ENCODE measurements around the gene TBC1D4.

The TBC1D4 gene, protein sequence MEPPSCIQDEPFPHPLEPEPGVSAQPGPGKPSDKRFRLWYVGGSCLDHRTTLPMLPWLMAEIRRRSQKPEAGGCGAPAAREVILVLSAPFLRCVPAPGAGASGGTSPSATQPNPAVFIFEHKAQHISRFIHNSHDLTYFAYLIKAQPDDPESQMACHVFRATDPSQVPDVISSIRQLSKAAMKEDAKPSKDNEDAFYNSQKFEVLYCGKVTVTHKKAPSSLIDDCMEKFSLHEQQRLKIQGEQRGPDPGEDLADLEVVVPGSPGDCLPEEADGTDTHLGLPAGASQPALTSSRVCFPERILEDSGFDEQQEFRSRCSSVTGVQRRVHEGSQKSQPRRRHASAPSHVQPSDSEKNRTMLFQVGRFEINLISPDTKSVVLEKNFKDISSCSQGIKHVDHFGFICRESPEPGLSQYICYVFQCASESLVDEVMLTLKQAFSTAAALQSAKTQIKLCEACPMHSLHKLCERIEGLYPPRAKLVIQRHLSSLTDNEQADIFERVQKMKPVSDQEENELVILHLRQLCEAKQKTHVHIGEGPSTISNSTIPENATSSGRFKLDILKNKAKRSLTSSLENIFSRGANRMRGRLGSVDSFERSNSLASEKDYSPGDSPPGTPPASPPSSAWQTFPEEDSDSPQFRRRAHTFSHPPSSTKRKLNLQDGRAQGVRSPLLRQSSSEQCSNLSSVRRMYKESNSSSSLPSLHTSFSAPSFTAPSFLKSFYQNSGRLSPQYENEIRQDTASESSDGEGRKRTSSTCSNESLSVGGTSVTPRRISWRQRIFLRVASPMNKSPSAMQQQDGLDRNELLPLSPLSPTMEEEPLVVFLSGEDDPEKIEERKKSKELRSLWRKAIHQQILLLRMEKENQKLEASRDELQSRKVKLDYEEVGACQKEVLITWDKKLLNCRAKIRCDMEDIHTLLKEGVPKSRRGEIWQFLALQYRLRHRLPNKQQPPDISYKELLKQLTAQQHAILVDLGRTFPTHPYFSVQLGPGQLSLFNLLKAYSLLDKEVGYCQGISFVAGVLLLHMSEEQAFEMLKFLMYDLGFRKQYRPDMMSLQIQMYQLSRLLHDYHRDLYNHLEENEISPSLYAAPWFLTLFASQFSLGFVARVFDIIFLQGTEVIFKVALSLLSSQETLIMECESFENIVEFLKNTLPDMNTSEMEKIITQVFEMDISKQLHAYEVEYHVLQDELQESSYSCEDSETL (N-terminal part only)

GRCh38 chr13:75482070-75482819 is at the start of gene TBC1D4:
TBC1D4 (minus strand) TSS chr13:75482169; CDS start chr13:75481767, 402 bp downstream.
- peak; percentile 23 for DNase-seq

DNA sequence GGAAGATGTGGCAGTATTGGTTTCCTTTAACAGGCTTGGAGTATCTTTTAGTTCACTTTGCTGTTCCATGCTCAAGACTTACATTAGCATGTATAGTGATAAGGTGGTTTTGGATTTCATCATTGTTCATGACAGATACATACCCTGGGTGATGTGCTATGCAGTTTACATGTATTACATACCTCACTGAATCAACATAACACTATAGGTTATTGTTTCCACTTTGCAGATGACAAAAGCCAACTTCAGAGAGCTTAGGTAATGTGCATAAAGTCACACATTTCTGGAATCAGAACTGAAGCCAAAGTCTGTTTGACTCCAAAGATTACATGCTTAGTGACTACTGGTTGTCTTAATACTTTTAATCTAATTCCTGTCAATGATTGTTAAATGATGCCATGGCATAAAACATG is 48.6 kb upstream of the TBC1D4 start:
- DNase-seq, result no peak

DNA sequence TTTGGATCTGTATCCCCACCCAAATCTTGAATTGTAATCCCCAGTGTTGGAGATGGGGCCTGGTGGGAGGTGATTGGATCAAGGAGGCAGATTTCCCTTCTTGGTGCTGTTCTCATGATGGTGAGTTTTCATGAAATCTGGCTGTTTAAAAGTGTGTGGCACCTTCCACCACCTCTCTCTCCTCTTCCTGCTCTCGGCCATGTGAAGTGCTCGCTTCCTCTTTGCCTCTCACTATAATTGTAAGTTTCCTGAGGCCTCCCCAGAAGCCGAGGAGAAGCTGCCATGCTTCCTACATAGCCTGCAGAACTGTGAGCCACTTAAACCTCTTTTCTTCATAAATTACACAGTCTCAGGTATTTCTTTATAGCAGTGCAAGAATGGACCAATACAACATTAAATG is 40.0 kb upstream of the TBC1D4 start:
- DNase-seq, result no peak

- DNase-seq, result no peak
Observed at GRCh38 chr13:75518439-75519088, 36.6 kb upstream of the TBC1D4 start.

DNA sequence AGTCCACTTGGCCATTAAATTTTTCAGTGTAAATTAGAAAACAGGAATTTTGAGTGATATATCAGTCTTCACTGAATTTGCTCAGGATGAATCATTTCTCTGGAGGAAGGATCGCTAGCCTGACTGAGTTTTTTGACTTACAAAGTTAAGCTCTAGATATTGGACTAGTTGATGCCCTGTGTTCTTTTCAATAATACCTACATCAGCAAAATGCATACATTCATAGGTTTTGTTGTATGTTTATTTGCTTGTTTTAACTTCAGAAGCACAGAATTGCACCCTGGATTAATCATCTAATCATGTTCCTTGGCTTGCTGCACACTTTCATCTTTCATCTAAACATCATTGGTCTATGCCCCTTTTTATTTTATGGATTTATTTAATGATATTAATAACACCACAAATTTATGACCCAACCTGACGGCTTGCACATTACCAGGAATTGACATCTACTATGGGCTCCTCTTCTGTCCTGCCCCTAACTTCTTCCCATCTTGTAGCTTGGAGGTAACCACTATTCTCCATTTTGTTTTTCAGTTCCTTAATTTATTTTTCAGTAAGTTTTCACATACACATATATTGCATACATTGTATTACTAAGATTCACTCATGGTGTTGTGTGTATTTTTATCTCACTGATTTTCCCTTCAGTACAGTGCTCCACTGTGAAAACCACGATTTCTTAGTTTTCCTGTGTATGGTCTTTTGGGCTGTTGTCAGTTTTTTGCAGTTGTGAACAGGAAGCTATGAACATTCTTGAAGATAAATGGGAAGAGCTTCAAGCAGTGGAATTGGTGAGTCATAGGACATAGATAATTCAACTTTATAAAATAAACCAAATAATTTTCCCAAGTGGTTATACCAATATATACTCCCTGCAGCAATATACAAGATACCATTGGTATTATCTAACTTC is 32.4 kb upstream of the TBC1D4 start:
- DNase-seq, result no peak

DNA sequence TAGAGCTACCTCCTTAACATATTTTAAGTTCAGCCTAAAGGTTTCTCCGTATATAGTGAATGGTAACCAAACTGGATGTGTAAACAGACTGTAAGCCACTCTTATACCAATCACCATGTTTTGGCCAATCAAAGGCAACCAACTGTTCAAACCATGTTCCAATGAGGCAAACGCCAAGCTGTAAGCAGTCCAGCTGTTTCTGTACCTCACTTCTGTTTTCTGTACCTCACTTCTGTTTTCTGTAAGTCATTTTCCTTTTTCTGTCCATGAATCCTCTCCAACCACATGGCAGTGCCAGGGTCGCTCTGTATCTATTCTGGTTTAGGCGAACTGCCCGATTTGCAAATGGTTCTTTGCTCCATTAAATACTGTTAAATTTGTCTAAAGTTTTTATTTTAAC is 31.3 kb upstream of the TBC1D4 start:
- DNase-seq, result no peak

- DNase-seq, result no peak
Observed at GRCh38 chr13:75512253-75512652, 30.3 kb upstream of the TBC1D4 start.

GRCh38 chr13:75511051-75511625 is 29.2 kb upstream of the TBC1D4 start:
- DNase-seq, result no peak

GRCh38 chr13:75508002-75508548 is 26.1 kb upstream of the TBC1D4 start:
- DNase-seq, result no peak

- DNase-seq, result no peak
Observed at GRCh38 chr13:75507027-75508001, 25.3 kb upstream of the TBC1D4 start.

- DNase-seq, result no peak
Observed at GRCh38 chr13:75506018-75506417, 24.0 kb upstream of the TBC1D4 start.

DNA sequence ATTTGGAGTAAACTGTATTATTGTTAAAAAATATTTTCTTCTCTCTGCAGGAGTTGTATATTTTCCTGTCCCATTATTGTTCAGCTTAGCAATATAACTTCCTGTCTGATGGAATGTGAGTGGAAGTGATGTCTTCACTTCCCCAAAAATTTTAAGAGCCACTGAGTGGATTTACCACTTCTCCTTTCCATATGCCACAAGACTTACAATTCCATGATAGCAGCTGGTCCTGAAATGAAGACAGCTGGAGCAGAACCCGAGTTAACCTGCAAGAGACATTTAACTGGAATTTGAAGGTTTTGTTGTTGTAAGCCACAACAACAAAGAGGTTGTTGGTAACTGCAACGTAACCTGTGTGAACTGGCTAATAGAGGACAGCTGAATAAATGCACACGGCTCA is 23.4 kb upstream of the TBC1D4 start:
- DNase-seq, result no peak

DNA sequence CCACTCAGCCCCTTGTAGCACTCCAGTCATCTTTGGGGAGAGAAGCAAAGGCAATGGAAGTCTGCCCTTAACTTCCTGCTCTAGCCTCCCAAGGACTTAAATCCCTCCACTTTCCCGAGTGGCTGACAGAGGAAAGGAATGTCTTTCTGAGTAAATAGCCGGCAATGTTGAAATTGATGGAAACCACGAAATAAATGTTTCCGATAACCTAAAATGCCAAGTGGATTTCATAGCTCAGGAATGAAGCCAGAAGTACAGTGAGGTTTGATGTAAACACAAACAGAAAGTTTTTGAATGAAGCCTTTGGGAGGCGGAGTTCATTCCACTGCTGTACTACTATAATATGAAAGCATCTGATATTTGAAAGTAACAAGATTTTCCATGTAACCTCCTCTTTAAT is 14.0 kb upstream of the TBC1D4 start:
- no peak for DNase-seq

DNA sequence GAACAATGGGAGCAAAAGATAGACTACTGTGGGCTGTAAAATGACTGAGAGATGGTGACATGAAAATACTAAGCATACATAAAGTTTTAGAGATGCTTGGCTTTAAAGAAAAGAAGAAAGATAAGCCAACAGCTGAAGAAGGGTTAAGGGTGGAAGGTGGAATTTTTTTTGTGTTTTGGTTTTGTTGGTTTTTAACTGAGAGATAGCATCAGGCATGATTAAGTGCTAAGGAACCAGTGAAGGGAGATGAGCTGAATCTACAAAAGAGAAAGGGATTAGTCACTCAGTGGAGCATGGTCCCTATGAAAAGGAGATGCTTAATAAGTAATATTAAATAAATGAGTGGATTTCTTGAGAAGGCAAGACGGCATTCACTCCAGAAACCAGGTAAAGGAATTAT is 12.5 kb upstream of the TBC1D4 start:
- DNase-seq, result no peak

GRCh38 chr13:75493156-75493555 is 11.2 kb upstream of the TBC1D4 start:
- DNase-seq, result no peak

DNA sequence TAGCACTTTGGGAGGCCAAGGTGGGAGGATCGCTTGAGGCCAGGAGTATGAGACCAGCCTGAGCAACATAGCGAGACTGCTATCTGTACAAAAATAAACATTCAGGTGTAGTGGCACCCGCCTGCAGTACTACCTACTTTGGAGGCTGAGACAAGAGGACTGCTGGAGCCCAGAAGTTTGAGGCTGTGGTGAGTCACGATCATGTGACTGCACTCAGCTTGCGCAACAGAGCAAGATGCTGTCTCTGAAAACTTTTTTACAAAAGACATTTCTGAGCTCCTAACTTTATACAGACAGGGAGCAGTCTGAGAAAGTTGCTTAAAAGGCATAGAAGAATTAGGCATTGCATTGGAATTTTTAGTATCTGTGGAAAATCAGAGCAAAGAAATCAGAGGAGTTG is 10.4 kb upstream of the TBC1D4 start:
- no peak for DNase-seq

- no peak for DNase-seq
Observed at GRCh38 chr13:75491376-75491775, 9.4 kb upstream of the TBC1D4 start.

GRCh38 chr13:75489502-75490263 is 7.7 kb upstream of the TBC1D4 start:
- DNase-seq, result no peak
